COLO668 (cell line): ENCODE results near the gene SPSB1.

Experiments
- DNase-seq: peaks from one replicate; lab custom pipeline; 2025; ENCODE audit not compliant: unreplicated experiment; lab: John Stamatoyannopoulos, UW

Gene SPSB1

DNA sequence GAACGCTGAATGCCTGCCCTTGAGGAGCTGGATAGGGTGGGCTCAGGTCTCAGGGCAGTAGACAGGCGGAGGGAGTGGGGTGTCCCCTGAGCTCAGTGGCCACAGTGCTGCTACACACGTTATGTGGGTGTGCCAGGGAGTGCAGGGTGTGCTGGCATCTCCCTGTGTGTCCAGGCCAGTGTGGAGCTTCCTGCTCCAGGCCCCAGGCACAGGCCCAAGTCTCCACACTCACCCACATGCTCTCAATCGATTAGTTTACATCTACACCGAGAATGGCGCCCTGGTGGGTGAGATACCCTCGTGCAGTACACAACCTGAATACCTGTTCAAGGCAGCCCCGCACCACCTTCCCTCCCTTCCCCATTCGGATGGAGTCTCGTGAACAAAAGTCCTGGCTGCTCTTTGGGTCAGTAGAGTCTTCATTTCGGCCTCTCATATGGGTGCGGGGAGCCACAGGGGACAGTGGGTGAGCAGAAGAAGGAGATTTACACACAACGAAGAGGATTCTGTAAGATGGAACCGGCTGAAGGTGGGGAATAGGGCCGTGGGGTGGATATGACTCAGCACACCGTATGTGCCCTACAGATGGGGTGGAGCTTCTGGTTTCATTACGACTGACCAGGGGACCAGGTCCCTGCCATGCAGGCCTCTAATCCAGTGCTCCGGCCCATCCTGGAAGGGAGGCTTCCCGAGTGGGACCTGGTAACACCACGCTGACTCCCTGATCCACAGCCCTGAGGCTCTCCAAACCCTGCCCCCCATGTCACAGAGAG lies 93.3 kb downstream of the SPSB1 start:
- DNase-seq: no peak

DNA sequence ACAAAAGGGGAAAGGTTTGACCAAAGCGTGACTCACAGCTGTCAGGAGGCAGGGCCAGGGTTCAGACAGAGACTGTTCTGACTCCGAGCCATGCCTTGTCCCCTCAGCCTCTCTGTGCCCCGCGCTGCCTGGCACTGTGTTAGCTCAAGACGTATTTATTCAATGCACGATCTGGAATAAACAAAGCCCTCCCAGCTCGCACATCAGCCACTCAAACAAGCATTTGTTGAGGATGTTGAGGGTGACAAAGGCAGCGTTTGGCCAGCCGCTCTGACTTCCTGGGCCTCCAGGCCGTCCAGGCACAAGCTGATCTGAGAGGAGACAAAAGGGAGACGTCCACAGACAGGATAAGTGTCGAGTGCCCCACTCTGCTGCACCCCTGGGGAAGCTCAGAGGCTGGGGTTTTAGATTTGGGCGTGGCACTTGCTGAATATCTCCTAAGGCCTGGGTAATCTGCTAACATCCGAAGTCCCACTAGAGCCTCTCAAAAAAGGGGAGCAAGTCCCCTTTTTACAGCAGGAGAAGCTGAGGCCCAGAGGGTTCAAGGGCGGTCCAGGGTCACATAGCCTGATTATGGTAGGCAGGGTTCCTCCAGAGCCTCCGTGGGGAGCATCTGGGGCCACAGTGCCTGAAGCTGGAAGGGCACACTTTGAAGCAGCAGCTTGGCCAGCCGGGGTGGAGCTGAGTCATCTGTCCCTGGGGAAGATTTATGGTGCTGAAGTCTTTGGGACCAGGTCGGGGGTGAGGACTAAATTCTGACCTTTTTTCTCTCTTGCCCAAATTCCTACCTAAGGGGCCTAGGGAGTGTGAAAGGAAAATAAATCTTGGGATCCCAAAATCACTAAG lies 95.9 kb downstream of the SPSB1 start:
- peak; percentile 48 for DNase-seq

DNA sequence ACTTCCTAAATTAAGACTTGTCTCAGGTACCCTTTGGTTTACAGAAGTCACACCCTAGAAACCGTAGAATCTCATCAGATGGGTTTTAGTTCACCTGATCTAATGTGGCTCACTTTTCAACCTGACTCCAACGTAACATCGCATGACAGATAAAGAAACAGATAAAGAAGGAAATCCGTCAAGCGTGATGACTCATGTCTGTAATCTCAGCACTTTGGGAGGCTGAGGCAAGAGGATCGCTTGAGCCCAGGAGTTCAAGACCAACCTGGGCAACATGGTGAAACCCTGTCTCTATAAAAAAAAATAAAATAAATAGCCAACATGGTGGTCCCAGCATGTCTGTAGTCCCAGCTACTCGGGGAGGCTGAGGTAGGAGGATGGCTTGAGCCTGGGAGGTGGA lies 97.3 kb downstream of the SPSB1 start:
- no peak for DNase-seq

DNA sequence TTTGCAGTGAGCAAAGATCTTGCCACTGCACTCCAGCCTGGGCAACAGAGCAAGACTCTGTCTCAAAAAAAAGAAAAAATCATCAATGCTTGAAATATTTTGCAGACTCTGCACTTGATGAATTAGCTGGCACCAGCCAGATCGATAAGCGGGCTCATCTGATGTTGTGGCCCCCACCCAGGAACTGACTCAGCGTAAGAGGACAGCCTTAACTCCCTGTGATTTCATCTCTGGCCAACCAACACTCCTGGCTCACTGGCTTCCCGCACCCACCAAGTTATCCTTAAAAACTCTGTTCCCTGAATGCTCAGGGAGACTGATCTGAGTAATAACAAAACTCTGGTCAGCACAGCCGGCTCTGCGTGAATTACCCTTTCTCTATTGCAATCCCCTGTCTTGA lies 98.9 kb downstream of the SPSB1 start:
- DNase-seq: no peak

DNA sequence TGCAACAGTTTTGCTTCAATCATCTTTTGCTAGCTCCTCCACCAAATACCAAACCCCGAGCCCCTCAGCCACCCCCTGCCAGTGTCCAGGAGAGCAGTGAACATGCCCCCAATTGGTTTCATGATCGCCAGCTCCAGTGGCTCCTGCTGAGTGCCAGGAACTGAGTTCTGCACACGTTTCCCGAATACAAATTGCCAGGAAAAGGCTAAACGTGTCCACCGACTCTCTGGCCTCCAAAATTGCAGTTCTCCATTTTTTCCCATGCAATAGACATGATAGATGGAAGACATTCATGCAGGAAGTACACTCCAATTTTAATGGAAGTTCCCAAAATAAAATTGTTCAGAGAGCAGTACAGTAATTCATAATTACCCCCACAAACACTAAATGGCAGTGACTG lies 101.3 kb downstream of the SPSB1 start:
- DNase-seq: no peak

DNA sequence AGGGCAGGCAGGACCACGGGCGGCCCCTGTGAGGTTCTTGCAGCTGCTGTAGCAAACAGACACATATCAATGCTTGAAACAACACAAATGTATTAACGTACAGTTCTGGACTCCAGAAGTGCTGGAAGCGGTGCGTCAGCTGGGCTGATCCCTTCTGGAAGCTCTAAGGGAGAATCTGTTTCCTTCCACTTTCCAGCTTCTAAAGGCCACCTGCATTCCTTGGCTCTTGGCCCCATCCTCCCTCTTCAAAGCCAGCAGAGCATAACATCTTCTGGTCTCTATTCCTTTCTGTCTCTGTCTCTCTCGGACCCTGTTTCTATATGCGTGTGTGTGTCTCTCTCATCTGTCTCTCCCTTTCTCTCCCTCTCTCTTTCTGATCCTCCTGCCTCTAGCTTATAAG lies 102.3 kb downstream of the SPSB1 start:
- no peak for DNase-seq

DNA sequence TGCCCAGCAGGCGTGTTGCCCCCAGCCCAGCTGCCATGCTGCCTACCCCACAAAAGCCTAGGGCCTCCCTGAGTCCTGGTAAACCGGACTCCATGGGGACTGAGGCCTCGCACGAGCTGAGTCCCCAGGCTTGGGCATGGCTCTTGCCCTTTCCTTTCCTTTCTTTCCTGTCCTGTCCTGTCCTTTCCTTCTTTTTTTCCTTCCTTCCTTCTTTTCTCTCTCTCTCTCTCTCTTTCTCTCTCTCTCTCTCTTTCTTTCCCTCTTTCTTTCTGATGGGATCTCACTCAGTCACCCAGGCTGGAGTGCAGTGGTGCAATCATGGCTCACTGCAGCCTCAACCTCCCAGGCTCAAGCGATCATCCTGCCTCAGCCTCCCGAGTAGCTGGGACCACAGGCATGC lies 104.4 kb downstream of the SPSB1 start:
- no peak for DNase-seq

DNA sequence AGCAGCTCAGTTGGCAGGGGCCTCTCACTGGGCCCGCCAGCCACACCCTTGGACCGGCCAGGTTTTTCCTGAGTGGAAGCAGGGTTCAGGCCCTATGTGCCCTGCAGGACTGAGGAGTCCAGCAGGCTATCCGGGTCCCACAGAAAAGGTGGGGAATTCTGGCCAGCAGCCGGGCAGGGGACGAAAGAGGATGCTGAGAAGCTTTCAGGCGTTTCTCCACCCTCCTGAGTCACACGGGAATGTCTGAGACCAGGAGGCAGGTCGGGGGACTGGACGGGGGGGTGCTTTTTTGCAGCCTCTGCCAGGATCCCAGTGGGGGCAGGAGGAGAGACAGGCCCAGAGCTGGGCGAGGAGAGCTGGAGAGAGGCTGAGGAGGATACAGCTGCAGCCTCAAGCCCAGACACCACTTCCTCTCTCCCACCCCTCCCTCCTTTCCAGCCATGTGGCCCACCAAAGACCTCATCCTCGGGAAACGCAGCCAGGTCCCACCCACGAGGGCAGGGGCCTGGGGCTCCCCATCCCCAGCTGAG lies 105.4 kb downstream of the SPSB1 start:
- DNase-seq: no peak

DNA sequence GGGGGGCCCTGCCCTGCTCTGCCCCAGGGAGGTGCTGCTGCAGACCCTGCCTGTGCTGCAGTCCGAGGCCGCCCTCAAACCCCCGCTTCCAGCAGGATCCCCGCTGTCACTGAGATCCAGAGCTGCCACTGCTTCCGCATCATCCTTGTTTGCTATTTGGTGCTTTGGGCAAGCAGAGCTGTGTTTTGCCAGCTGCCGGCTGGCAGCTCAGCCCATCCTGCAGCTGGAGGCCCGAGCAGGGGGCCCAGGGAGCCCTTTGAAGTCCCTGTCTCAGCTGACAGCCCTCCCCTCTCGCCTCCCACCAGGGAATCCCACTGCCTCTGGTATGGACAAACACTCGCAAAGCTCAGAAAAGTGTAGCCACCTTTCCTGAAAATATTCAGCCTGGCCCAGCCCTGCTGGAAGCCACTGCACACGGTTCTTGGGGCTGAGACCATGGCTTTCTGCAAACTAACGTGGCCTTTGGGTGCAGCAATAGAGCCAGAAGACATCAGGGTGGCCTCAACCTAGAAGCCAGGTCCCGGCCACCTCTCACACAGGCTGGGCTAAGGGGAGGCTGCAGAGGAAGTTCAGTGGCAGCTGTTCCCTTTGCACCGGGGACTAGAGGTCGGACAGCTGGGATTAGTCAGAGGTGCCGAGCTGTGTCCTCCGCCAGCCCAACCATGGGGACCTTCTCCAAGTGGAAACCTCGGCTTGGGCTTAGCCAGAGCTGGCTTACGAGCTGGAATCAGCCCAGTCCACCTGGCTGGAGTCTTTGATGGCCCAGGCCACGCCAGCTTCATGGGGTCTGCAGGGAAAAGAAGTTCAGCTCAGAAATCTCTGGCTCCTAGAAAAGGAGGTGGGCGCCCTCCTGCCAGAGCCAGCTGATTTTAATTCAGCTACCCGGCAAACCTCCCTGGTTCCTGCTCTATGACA lies 107.1 kb downstream of the SPSB1 start:
- DNase-seq: peak; percentile 95

DNA sequence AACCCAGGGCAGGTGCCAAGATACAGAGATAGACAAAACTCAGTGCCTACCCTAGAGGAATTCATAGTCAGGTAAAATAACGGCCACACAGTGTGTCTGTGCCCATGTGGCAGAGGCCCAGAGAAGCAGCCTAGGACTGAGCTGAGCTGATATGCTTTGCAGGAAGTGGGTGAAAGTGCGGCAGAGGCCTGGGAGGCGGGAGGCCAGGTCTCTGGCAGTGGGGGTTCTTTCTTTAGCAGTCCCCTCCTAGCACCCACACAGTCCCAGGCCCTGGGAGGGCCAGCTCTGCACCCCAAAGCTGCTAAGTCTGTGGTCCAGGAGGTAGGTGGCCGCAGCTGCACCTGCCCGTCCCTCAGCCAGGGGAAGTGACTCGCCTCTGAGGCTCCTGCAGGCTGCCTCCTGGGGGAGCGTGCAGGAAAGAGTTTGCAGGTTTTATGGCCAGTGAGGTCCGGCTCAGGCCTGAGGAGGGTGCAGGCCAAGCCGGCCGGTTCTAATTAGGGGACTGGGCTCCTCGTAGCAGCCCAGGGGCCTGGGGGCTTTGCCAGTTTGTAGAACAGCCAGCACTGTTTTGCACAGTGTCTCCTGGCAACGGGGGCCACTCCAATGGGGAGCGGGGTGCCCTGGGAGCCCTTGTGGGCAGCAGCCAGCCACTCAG lies 107.9 kb downstream of the SPSB1 start:
- peak; percentile 80 for DNase-seq

DNA sequence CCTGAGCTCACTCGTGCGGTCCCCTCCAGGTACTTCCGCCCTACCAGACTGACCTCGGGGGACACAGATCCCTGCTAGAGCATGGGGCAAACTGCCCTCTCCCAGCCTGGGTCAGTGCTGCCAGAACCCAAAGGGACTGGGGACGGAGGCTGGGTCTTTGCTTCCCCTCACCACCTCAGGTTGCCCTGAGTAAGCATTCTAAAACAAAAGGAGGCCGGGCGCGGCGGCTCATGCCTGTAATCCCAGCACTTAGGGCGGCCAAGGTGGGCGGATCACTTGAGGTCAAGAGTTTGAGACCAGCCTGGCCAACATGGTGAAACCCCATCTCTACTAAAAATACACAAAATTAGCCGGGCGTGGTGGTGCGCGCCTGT lies 108.4 kb downstream of the SPSB1 start:
- no peak for DNase-seq

DNA sequence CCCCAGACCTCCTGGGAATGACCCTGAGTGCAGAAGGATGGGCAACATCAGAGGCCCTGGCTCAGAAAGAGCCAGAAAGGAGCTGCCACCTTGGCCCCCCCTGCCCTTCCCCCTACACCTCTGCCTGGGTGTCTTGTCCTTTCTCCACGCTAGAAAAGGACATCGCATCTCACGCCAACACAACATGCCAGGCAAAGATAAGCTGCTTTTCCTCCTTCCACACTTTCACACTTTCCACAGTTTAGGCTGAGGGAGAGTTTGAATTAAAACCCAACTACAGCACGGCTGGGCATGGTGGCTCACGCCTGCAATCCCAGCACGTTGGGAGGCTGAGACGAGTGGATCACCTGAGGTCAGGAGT lies 109.5 kb downstream of the SPSB1 start:
- no peak for DNase-seq

DNA sequence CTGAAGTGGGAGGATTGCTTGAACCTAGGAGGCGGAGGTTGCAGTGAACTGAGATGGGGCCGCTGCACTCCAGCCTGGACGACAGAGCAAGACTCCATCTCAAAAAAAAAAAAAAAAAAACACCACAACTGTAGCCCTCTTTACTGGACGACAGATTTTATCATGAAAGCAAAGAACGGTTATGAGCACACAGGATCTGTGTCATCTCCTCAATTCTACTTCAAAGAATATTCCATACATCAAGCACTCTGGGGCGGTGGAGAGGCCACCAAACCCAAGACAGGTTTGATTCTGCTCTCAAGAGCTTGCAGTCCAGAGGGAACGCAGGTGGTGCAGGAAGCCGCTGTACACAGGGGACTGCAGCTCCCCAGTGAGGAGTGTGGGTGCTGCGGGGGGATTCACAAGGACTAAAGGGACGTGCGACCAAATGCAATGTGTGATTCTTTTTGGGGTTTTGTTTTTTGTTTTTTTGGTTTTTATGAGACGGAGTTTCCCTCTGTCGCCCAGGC lies 110.1 kb downstream of the SPSB1 start:
- no peak for DNase-seq

DNA sequence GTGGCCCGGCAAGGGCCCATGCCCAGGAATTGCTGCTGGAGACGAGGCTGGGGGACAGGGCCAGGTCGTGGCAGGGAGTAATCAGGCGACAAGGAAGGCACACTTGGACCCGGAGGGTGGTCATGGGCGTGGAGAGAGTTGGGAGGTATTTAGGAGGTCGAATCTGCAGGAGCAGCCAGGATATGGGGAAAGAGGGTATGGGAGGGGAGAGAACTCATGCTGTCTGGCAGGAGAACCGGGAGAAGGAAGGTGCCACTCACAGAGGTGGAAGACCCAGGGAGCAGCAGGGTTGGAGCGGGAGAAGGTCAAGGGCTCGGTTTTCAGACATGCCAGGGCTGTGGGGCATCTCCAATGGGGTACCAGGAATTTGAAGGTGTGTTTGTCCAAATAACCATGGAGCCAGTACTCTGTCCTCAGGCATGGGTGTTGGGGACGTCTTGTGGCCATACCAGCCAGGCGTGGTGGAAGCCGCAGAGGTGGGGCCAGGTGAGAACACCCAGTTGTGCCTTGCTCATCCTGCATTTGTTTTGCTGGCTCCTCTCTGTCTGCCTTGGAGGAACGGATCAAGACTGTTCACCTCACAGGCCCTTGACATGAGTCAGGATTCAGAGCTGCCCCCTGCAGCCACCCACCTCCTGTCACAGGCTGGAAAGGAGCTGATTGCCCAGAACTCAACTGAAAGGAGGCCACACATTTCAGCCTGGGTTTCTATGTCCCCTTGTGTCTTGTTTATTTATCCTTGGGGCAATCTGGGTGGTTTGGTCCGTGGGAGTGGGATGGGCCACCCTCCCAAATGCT lies 111.6 kb downstream of the SPSB1 start:
- no peak for DNase-seq

DNA sequence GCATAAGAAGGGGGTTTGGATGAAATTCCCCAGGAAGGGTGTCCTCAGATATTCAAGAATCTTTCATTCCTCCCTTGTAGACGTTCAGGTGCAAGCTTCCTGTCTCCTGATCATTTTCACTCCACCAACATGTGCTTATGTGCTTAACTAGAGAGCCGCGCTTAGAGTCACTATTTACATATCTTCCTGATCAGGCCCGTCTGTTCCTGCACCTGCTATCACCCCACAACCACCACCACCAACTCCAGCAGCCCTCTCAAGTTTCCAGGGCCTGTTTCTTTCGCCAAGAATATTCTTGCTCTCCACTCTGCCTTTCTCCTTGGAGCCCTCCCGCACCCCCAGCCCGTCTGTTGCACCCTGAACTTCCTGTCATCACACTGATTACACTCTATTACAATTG lies 113.4 kb downstream of the SPSB1 start:
- peak; percentile 66 for DNase-seq

DNA sequence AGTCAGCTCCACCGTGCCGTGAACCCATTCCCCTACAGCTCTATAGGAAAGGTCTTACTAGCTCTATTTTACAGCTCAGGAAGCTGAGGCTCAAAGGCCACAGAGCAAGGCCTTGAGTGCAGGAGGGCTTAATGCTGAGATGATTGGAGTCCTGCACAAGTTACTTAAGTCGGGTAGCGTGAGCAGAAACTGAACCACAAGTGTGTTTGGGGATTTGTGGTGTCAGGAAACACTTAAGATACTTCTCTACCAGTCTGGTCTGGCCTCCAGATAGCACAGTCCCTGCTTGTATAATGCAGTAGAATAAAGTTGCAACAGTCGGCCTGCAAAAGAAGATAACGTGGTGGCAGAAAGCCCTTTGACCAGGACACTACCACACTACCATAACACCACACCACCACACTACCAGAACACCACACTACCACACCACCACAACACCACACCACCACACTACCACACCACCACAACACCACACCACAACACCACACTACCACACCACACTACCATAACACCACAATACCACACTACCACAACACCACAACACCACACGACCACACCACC lies 118.1 kb downstream of the SPSB1 start:
- DNase-seq: no peak

DNA sequence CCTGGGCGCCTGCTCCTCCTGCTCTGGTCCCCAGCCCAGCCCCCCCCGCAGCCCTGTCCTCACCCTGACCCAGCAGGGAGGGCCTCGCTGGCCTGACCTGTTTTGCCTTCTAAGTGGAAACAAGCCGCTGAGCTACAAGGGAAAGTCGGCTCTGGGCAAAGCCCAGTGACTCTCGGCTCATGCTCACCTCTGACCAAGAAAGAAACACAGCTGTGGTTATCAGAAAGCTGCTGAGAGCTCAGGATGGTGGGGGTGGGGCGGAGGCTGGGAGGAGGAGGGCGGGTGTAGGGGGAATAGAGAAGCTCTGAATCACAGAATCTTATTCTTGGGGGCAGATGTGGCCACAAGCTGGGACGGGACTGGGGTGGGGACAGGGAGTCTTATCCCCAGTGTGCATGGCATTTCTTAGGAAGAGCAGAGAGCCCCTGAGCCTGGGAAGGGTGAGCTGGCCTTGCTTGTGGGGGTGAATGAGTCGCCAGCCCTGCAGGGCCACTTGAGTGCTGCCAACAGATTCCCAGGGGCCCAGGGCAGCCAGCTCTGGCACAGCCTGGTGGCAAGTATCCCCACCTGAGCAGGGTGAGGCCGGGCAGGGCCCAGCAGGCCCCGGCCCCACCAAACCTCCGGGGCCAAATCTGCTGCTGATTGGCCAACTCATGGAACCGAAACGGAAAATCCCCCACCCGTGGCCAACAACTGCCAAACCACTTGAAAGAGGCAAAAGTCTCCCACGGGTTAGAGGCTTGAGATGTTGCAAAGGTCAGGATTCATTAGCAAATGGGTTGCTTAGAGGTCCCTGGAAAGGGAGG lies 120.6 kb downstream of the SPSB1 start:
- DNase-seq: no peak

DNA sequence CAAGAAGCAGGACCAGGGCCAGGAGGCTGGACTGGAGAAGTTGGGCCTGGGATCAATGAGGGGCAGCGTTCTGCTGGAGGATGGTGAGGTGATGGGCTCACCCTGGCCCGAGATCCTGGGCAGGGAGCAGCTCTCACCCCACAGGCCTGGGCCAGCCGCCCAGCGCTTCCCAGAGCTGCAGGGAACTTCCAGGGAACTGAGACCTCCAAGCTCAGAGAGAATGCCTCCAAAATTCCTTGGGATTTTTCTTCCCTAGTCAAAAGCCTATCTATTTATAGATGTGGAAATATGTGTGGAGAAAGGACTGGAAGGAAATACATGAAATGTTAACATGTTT lies 121.2 kb downstream of the SPSB1 start:
- no peak for DNase-seq

DNA sequence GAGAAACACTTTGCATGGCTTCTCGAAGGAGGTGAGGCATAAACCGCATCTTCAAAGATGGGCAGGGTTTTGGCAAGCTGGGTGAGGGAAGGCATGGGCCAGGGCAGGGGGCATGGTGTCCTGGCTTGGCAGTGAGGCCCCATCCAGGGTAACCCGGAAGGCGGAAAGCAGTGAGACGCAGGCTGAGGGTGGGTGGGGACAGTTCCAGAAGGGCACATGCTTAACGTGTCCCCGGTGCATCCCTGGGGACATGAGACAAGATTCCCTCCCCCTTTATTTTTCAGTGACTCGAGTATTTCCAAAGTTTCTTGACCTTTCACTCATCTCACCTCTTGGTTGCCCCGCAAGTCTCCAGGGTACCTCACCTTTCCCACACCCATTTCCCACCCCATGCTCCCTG lies 123.8 kb downstream of the SPSB1 start:
- DNase-seq: no peak
